Measurements from ENCODE around the gene ADCY2. TPM values are rescaled to one million over a fixed set of nuclear protein-coding genes. Genes with fewer than 3 reads are reported as not detected.

ADCY2 gene
- total RNA-seq, 1 donor from 2014 or later, result 1.5 TPM

- Mint-ChIP-seq H3K27me3 (ENCODE audit: unreplicated experiment) (peaks cover 2% of the 10 kb centered on the region), H3K9me3 (ENCODE audit: unreplicated experiment) (no peaks in the 10 kb centered on the region), H3K4me1 (ENCODE audit: unreplicated experiment) (no peaks in the 10 kb centered on the region), H3K36me3 (ENCODE audit: low read depth, unreplicated experiment) (no peaks in the 10 kb centered on the region), H3K4me3 (ENCODE audit: unreplicated experiment) (no peak overlapping the region), H3K27ac (ENCODE audit: unreplicated experiment) (no peak overlapping the region)
- DNase-seq (ENCODE audit: low spot score), result no peak
- TF ChIP-seq, protein P1, sequence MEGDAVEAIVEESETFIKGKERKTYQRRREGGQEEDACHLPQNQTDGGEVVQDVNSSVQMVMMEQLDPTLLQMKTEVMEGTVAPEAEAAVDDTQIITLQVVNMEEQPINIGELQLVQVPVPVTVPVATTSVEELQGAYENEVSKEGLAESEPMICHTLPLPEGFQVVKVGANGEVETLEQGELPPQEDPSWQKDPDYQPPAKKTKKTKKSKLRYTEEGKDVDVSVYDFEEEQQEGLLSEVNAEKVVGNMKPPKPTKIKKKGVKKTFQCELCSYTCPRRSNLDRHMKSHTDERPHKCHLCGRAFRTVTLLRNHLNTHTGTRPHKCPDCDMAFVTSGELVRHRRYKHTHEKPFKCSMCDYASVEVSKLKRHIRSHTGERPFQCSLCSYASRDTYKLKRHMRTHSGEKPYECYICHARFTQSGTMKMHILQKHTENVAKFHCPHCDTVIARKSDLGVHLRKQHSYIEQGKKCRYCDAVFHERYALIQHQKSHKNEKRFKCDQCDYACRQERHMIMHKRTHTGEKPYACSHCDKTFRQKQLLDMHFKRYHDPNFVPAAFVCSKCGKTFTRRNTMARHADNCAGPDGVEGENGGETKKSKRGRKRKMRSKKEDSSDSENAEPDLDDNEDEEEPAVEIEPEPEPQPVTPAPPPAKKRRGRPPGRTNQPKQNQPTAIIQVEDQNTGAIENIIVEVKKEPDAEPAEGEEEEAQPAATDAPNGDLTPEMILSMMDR (IDR thresholded peaks at IDR 0.05; ENCODE audit: unreplicated experiment), result no peak
Observed at GRCh38 chr5:7664208-7664607, 268.3 kb downstream of the ADCY2 start.

- Mint-ChIP-seq H3K27me3 (ENCODE audit: unreplicated experiment) (peaks cover 2% of the 10 kb centered on the region), H3K4me3 (ENCODE audit: unreplicated experiment) (no peak overlapping the region), H3K27ac (ENCODE audit: unreplicated experiment) (no peak overlapping the region), H3K4me1 (ENCODE audit: unreplicated experiment) (no peaks in the 10 kb centered on the region), H3K9me3 (ENCODE audit: unreplicated experiment) (no peaks in the 10 kb centered on the region), H3K36me3 (ENCODE audit: low read depth, unreplicated experiment) (no peaks in the 10 kb centered on the region)
- TF ChIP-seq, protein P1 (IDR thresholded peaks at IDR 0.05; ENCODE audit: unreplicated experiment), result no peak
- no peak for DNase-seq (ENCODE audit: low spot score)
Observed at GRCh38 chr5:7667216-7667767, 271.4 kb downstream of the ADCY2 start.

DNA sequence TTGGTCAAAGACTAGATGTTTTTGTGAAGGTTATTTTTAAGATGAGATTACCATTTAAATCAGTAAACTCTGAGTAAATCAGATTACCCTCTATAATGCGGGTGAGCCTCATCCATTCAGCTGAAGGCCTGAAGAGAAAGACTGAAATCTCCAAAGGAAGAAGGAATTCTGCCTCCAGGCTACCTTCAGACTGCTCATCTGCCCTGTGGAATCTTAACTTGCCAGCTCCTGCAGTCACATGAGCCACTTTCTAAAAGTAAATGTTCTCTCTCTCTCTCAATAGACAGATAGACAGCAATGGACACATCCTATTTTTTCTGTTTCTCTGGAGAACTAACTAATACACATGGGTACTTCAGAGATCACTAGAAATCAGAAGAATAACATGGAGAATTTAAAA is 272.2 kb downstream of the ADCY2 start:
- H3K4me3 Mint-ChIP-seq (ENCODE audit: unreplicated experiment), result no peak overlapping the region
- H3K36me3 Mint-ChIP-seq (ENCODE audit: low read depth, unreplicated experiment), result no peaks in the 10 kb centered on the region
- H3K27me3 Mint-ChIP-seq (ENCODE audit: unreplicated experiment), result peaks cover 2% of the 10 kb centered on the region

GRCh38 chr5:7668627-7669026 is 272.7 kb downstream of the ADCY2 start:
- Mint-ChIP-seq H3K4me3 (ENCODE audit: unreplicated experiment) (no peak overlapping the region), H3K4me1 (ENCODE audit: unreplicated experiment) (no peaks in the 10 kb centered on the region), H3K27ac (ENCODE audit: unreplicated experiment) (no peak overlapping the region), H3K27me3 (ENCODE audit: unreplicated experiment) (peaks cover under 1% of the 10 kb centered on the region), H3K36me3 (ENCODE audit: low read depth, unreplicated experiment) (no peaks in the 10 kb centered on the region), H3K9me3 (ENCODE audit: unreplicated experiment) (no peaks in the 10 kb centered on the region)
- TF ChIP-seq, protein P1 (IDR thresholded peaks at IDR 0.05; ENCODE audit: unreplicated experiment), result no peak
- no peak for DNase-seq (ENCODE audit: low spot score)

More for the DNA sequence above, 272.2 kb downstream of the ADCY2 start:
- Mint-ChIP-seq H3K9me3 (ENCODE audit: unreplicated experiment) (no peaks in the 10 kb centered on the region), H3K4me1 (ENCODE audit: unreplicated experiment) (no peaks in the 10 kb centered on the region), H3K27ac (ENCODE audit: unreplicated experiment) (no peak overlapping the region)
- no peak for DNase-seq (ENCODE audit: low spot score)
- TF ChIP-seq, protein P1 (IDR thresholded peaks at IDR 0.05; ENCODE audit: unreplicated experiment), result no peak

- Mint-ChIP-seq H3K36me3 (ENCODE audit: low read depth, unreplicated experiment) (no peaks in the 10 kb centered on the region), H3K27ac (ENCODE audit: unreplicated experiment) (no peak overlapping the region), H3K4me3 (ENCODE audit: unreplicated experiment) (no peak overlapping the region), H3K9me3 (ENCODE audit: unreplicated experiment) (no peaks in the 10 kb centered on the region), H3K4me1 (ENCODE audit: unreplicated experiment) (no peaks in the 10 kb centered on the region), H3K27me3 (ENCODE audit: unreplicated experiment) (no peaks in the 10 kb centered on the region)
- TF ChIP-seq, protein P1 (IDR thresholded peaks at IDR 0.05; ENCODE audit: unreplicated experiment), result no peak
- DNase-seq (ENCODE audit: low spot score), result no peak
Observed at GRCh38 chr5:7671381-7671993, 275.5 kb downstream of the ADCY2 start.

Measured in endothelial cell (in vitro differentiated cells).